ENCODE data around the gene OBP2B.
A peak's percentile ranks its signal among the peaks of the same experiment; 100 is the strongest.

Gene OBP2B

DNA sequence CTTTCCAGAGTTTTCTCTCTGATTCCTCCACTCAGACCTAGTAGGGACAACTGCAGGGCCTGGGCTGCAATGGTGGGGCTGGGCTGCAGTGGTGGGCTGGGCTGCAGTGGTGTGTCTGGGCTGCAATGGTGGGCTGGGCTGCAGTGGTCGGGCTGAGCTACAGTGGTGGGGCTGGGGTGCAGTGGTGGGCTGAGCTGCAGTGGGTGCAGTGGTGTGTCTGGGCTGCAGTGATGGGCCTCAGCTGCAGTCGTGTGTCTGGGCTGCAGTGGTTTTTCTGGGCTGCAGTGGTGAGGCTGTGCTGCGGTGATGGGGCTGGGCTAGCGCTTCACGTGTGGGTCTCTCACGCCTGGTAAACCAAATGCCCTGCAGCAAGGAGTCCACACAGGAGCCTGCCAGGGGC is 38.6 kb upstream of the OBP2B start:
- H3K4me3 ChIP-seq (ENCODE audit: low read depth, low read length), result no peak overlapping the region
- TF ChIP-seq, protein P1, sequence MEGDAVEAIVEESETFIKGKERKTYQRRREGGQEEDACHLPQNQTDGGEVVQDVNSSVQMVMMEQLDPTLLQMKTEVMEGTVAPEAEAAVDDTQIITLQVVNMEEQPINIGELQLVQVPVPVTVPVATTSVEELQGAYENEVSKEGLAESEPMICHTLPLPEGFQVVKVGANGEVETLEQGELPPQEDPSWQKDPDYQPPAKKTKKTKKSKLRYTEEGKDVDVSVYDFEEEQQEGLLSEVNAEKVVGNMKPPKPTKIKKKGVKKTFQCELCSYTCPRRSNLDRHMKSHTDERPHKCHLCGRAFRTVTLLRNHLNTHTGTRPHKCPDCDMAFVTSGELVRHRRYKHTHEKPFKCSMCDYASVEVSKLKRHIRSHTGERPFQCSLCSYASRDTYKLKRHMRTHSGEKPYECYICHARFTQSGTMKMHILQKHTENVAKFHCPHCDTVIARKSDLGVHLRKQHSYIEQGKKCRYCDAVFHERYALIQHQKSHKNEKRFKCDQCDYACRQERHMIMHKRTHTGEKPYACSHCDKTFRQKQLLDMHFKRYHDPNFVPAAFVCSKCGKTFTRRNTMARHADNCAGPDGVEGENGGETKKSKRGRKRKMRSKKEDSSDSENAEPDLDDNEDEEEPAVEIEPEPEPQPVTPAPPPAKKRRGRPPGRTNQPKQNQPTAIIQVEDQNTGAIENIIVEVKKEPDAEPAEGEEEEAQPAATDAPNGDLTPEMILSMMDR (IDR thresholded peaks at IDR 0.05; ENCODE audit: low read depth, low read length), result no peak

DNA sequence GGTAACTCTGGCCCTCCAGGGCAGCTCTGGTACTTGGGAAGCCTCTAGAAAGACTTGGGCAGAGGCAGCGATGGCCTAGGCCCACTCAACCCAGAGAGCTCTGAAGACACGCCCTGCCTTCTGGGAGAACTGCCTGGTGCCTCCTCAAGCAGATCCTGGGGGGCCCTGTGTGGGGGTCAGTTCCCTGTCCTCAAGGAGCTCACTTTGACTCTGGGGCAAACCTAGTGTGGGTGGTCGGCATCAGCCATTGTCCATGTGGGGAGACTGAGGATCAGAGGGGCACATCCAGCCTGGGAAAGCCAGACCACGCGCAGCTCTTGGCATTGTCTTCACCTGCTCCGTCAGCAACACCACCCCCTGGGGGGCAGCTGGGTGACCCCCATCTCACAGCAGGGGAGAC is 37.9 kb upstream of the OBP2B start:
- H3K4me3 ChIP-seq (ENCODE audit: low read depth, low read length), result no peak overlapping the region
- TF ChIP-seq, protein P1 (IDR thresholded peaks at IDR 0.05; ENCODE audit: low read depth, low read length), result no peak

DNA sequence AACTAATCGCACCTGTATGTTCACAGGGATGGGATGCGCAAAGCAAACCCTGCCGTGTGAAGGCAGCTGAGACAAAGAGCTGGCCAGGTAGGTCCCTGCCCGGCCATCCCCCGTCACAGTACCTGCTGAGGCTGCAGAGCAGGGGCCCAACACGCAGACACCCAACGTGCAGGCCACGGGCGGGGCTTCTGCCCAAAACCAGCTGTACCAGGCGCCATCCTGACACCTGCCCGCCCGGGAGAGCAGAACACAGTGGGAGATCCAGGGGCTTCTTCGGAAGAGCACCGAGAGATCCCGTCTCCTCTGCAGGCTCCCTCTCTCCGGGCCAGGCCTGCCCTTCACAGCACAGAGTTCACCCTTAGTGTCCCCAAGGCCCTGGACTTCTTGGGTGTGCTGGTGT is 37.5 kb upstream of the OBP2B start:
- TF ChIP-seq, protein P1 (IDR thresholded peaks at IDR 0.05; ENCODE audit: low read depth, low read length), result no peak
- H3K4me3 ChIP-seq (ENCODE audit: low read depth, low read length), result no peak overlapping the region

DNA sequence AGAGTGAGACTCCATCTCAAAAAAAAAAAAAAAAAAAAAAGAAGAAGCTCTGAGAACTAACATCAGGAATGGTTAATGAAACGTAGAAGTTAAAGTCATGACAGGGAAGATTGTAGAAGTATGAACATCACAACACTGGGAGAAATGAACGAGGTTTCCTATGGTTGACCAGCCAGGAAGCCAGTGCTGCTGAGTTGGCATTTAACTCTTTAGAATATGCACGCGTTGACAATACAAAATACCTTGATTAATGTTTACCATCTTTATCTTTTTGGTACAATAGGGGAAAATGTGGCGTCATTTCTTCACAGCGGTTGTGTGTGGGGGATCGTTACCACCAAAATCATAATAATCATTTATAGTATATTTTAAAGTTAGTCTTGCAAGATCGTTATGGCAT is 33.9 kb upstream of the OBP2B start:
- TF ChIP-seq, protein P1 (IDR thresholded peaks at IDR 0.05; ENCODE audit: low read depth, low read length), result no peak
- no peak overlapping the region for H3K4me3 ChIP-seq (ENCODE audit: low read depth, low read length)

DNA sequence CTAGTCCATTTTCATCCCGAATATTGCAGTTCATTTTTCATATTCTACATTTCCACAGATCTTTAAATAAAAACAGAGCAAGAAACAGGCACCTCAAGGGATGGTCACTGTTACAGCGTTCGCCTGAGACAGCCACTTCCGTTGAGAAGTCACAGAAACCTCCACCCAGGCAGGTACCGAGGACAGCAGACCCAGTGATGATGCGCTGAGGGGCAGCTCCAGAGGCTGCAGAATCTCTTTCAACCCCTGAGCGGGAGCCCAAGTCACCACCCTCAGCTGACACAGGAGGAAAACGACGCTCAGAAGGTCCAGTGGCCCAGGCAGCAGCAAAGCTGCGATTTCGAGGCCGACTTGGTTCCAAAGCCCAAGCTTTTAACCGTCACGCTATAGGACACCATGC is 33.2 kb upstream of the OBP2B start:
- TF ChIP-seq, protein P1 (IDR thresholded peaks at IDR 0.05; ENCODE audit: low read depth, low read length), result no peak
- H3K4me3 ChIP-seq (ENCODE audit: low read depth, low read length), result no peak overlapping the region

DNA sequence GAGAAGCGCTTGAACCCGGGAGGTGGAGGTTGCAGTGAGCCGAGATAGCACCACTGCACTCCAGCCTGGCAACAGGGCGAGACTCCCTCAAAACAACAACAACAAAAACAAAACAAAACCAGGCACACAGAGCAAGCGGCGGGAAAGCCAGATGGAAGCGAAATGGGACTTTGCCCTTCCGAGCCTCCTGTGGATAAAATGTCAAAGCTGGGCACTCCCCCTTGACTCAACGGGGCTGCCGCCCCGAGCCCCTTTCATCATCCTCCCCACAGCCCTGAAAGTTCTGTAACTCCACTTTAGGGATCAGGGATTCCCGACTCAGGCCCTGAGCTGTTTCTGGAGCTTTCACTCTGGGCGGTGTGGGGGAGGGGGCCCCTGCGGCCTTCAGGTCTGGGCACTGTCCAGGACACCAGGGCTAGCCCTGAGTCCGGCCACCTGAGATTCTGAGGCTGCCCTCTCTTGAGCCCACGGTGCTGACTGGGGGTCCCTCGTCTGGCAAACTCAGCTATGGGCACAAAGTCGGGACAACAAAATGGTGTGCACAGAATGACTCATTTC is 30.6 kb upstream of the OBP2B start:
- TF ChIP-seq, protein P1 (IDR thresholded peaks at IDR 0.05; ENCODE audit: low read depth, low read length), result no peak
- no peak overlapping the region for H3K4me3 ChIP-seq (ENCODE audit: low read depth, low read length)

DNA sequence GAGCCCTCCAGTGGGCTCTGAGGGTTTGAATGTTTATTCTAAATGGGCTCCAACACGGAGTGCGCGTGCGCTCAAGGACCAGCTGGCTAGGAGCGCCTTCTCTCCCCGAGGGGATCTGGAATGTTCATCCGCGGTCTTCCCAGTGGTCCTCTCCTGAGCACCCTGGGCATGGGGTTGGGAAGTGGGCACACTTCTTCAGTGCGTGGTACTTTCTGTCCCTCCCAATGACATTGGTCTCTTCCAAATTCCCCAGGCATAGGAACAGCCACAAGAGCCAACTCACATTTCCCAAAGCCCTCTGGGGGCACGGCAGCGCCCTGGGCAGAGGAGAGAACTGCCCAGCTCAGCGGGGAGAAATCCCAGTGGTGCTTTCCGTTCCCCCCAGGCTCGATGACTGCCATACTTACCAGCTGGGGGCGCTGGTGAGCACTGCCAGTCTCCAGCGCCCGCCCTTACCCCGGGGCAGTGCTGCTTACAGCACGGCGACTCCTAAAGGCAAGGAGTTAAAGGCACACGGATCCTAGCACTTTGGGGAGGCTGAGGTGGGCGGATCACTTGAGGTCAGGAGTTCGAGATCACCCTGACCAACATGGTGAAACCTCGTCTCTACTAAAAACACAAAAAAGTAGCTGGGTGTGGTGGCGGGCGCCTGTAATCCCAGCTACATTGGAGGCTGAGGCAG is 29.9 kb upstream of the OBP2B start:
- TF ChIP-seq, protein P1 (IDR thresholded peaks at IDR 0.05; ENCODE audit: low read depth, low read length), result peak; percentile 39
- peak overlapping the region; percentile 14; the same call in 1 of the 2 replicates for H3K4me3 ChIP-seq (ENCODE audit: low read depth, low read length)

Measured in WI38 (cell line).